ENCODE results near the gene REELD1.

DNA sequence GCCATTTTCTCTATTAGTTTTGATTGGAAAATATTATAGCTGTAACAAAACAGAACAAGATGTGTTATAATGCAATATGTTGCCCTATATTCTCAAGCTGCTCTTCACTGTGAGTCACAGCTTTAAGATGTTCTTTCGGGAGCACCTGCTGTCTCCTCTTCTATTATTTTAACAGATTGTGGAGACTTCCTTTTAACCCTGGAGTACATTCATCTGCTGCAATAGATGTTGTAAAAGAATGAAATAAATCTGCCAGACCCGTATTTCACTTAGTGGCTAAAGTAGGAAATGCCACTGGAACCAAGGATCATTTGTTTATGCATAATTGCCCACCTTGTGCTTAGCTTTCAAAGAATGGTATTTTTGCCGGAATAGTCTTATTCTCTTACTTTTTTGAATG lies 27.7 kb upstream of the REELD1 start:
- TF ChIP-seq, protein P1, sequence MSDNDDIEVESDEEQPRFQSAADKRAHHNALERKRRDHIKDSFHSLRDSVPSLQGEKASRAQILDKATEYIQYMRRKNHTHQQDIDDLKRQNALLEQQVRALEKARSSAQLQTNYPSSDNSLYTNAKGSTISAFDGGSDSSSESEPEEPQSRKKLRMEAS (CRISPR knock-in tag; IDR thresholded peaks at IDR 0.05): no peak
- TF ChIP-seq THAP7 (CRISPR knock-in tag; IDR thresholded peaks at IDR 0.05) (no peak), EZH2 (IDR thresholded peaks at IDR 0.05; ENCODE audit: borderline replicate concordance, low read depth, low read length) (no peak), POLR2H (tag; IDR thresholded peaks at IDR 0.05; ENCODE audit: low read depth) (no peak), TAF15 (IDR thresholded peaks at IDR 0.05; ENCODE audit: low read depth, low read length) (no peak), BHLHE40 (IDR thresholded peaks at IDR 0.05; ENCODE audit: low read length) (no peak), MAZ (CRISPR knock-in tag; conservative IDR thresholded peaks at IDR 0.05 in 1 of 2, IDR thresholded peaks at IDR 0.05 in 1 of 2) (no peak), CBX8 (IDR thresholded peaks at IDR 0.05; ENCODE audit: borderline replicate concordance, extremely low read depth, low read depth, low read length, poor library complexity, severe bottlenecking) (no peak)
- TF ChIP-seq, protein P2, sequence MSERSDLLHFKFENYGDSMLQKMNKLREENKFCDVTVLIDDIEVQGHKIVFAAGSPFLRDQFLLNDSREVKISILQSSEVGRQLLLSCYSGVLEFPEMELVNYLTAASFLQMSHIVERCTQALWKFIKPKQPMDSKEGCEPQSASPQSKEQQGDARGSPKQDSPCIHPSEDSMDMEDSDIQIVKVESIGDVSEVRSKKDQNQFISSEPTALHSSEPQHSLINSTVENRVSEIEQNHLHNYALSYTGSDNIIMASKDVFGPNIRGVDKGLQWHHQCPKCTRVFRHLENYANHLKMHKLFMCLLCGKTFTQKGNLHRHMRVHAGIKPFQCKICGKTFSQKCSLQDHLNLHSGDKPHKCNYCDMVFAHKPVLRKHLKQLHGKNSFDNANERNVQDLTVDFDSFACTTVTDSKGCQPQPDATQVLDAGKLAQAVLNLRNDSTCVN (CRISPR knock-in tag; IDR thresholded peaks at IDR 0.05): no peak
- TF ChIP-seq, protein P3, sequence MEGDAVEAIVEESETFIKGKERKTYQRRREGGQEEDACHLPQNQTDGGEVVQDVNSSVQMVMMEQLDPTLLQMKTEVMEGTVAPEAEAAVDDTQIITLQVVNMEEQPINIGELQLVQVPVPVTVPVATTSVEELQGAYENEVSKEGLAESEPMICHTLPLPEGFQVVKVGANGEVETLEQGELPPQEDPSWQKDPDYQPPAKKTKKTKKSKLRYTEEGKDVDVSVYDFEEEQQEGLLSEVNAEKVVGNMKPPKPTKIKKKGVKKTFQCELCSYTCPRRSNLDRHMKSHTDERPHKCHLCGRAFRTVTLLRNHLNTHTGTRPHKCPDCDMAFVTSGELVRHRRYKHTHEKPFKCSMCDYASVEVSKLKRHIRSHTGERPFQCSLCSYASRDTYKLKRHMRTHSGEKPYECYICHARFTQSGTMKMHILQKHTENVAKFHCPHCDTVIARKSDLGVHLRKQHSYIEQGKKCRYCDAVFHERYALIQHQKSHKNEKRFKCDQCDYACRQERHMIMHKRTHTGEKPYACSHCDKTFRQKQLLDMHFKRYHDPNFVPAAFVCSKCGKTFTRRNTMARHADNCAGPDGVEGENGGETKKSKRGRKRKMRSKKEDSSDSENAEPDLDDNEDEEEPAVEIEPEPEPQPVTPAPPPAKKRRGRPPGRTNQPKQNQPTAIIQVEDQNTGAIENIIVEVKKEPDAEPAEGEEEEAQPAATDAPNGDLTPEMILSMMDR (IDR thresholded peaks at IDR 0.05 in 2 of 3, conservative IDR thresholded peaks at IDR 0.05 in 1 of 3; ENCODE audit: insufficient read depth in 2 of 3, low read depth in 1 of 3, low read length in 3 of 3): no peak

Data from K562 (cell line).